ENCODE results near the gene RABGEF1. TPM values are rescaled to one million over a fixed set of nuclear protein-coding genes. Genes with fewer than 3 reads are reported as not detected.
"Not testable (repeated sequence)": the region's sequence is repeated elsewhere in the genome, so short reads cannot be mapped to it uniquely, and the experiment has no call there.

The RABGEF1 gene
- total RNA-seq, result 10 to 100 TPM; 29.8 to 72.1 (median 49.5) TPM

DNA sequence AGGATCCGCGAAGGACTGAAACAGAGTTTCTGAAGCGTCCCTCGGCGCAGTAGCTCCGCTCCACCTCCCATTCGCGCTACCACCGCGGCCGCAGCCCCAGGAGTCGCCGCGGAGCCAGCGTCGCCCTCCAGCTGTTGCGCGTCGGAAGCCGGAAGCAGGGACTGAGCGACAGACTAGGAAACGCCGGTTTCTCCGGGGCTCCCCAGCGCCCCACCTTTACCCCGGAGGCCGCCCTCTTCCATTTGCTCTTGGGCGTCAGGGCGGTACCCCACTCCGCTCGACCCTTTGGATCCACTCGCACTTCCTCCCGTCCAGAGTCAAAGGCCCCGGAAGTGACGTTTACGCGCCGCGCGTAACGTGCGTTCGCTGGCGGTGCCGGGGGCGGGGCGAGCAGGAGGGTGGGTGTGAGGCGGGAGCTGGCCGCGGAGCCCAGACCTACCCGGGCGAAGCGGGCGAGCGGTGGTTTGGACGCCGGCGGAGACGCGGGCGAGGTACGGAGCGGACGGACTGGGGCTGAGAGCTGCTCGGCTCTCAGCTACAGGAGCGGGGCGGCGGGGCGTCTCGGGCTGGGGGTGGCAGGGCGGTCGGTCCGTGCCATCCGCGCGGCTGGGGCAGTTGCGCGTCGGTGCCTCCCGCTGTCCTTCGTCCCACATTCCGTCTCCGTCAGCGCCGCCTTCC, at the start of gene RABGEF1:
TSS of gene RABGEF1 (plus strand) at position 432 of the 678 bp plus-strand sequence. CDS start 31,167 bp downstream, outside the sequence.
- peak; percentile 97 for ATAC-seq (ENCODE audit: low FRiP score)

DNA sequence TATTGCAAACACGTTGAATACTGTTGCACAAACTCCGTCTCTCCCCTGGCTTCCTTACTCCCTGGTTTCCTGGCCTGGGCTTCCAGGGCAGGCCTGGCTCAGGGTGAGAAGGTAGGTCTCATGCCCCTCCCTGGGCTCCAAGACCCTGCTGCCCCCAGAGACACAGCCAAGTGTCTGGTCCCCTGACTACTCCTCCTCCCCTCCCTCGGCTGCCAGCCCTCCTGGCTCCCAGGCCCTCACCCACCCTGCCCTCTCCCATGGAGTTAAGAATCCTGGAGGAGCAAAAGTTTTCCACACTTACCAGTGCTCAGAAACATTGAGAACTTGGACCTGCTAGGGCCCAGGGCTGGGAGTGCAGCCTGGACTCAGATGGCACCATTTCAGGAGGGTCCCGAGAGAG, 47.2 kb upstream of the RABGEF1 start:
- no peak for ATAC-seq (ENCODE audit: low FRiP score)
- TF ChIP-seq, protein P1, sequence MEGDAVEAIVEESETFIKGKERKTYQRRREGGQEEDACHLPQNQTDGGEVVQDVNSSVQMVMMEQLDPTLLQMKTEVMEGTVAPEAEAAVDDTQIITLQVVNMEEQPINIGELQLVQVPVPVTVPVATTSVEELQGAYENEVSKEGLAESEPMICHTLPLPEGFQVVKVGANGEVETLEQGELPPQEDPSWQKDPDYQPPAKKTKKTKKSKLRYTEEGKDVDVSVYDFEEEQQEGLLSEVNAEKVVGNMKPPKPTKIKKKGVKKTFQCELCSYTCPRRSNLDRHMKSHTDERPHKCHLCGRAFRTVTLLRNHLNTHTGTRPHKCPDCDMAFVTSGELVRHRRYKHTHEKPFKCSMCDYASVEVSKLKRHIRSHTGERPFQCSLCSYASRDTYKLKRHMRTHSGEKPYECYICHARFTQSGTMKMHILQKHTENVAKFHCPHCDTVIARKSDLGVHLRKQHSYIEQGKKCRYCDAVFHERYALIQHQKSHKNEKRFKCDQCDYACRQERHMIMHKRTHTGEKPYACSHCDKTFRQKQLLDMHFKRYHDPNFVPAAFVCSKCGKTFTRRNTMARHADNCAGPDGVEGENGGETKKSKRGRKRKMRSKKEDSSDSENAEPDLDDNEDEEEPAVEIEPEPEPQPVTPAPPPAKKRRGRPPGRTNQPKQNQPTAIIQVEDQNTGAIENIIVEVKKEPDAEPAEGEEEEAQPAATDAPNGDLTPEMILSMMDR (IDR thresholded peaks at IDR 0.05), result no peak

More for the DNA sequence above, at the start of gene RABGEF1:
- DNase-seq (ENCODE audit: low spot score), result peak; percentile 97
- TF ChIP-seq, protein P1 (IDR thresholded peaks at IDR 0.05), result no peak

DNA sequence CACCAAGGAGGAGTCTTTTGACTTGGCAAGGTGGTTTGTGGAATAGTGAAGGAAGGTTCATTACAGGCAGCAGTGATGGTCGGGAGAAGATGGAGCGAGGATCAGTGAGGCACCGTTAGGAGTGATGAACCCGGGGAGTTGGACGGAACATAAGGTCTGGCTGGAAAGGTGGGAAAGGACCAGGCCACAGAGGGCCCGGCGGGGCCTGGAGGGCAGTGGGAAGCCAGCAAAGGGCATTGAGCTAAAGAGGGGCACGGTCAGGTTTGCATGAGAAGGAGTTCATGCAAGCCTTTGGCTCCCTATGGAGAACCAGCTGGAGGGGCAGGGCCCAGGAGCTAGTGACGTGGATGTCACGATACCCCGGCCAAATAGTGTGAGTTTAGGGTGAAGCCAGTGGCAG, 46.2 kb upstream of the RABGEF1 start:
- ATAC-seq (ENCODE audit: low FRiP score), result no peak
- TF ChIP-seq, protein P1 (IDR thresholded peaks at IDR 0.05), result no peak
- no peak for DNase-seq (ENCODE audit: low spot score)

More for the DNA sequence above, 47.2 kb upstream of the RABGEF1 start:
- DNase-seq (ENCODE audit: low spot score), result no peak

DNA sequence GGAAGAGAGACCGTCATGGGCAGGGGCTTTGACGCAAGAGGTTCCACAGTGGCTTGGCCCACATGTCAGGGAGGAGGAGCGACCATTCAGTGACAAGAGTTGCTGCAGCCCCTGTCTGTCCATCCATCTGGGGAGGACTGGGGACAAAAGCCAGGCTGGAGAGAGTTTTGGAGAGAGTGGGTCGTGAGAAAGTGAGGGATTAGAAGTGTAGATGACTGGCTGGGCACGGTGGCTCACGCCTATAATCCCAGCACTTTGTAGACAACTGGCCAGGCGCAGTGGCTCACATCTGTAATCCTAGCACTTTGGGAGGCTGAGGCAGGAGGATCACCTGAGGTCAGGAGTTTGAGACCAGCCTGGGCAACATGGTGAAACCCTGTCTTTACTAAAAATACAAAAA, 45.1 kb upstream of the RABGEF1 start:
- DNase-seq (ENCODE audit: low spot score); ATAC-seq (ENCODE audit: low FRiP score): not testable (repeated sequence)

DNA sequence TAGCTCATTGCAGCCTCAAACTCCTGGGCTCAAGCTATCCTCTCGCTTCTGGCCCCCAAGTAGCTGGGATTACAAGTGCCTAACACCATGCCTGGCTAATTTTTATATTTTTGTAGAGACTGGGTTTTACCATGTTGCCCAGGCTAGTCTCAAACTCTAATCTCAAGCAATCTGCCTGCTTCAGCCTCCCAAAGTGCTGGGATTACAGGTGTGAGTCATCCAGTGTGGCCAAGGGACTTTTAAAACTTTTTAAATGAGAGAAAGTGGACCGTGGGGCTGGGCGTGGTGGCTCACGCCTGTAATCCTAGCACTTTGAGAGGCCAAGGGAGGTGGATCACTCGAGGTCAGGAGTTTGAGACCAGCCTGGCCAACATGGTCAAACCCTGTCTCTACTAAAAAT, 44.4 kb upstream of the RABGEF1 start:
- ATAC-seq (ENCODE audit: low FRiP score); DNase-seq (ENCODE audit: low spot score): not testable (repeated sequence)

DNA sequence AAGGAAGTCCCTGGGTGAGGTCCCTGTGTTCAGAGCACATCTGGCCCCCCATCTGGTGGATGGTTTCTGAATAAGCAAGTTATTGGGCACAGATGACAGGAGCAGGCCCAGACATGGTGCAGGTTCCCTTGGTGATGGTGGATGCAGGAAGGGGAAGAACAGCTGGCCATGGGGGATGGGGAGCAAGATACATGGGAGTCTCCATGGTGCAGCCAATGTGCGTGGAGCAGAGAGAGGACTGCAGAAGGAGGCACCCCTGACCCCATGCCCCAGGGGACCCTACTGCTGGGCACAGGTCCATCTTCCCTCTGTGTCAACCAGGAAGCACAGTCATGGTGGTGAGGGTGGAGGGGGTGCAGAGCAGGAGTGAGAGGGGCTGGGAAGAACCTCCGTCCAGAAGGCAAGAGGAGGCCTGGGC, 43.8 kb upstream of the RABGEF1 start:
- no peak for DNase-seq (ENCODE audit: low spot score)
- ATAC-seq (ENCODE audit: low FRiP score), result no peak
- TF ChIP-seq, protein P1 (IDR thresholded peaks at IDR 0.05), result no peak

DNA sequence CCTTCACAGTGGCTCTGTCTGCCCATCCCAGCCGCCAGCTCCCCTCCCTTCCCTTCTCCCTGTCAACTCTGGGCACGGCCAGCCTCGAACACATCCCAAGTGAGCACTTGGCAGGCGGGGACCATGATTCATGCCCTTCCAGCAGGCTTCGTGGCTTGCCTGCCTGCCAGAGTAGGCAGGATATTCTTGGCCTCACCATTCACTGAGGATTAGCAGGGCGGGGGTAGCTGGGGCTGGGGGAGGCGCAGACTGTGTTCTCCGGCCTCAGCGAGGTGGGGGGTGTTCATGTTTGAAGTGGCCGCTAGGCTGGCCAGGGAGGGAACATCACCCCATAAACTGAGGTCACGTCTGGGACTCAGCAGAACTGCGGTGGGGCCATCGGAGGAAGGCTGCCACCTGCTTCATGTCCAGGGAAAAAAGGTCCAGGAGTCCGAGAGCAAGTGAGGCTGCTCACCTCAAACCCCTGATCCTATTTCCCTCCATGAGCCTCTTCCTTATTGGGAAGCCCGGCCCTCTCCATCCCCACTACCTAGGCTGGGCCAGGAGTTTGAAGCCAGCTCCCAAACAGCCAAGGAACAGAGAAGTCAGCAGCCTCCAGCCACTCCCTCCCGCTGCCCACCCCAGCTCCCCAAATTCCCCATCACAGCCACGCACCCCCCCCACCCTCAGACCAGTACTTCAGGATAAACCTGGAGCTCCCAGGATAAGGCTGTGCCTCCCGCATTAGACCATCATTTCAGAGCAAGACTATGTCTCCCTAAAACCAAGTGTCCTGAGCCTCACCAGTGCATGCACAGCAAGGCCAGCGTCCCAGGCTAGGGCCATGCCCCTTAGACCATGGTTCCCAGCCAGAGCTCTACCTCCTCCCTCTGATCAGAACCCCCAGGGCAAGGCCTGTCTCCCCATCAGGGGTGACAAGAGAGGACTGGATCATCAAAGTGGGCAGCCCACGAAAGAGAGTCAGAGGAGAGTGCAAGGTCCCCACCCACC, 42.8 kb upstream of the RABGEF1 start:
- ATAC-seq (ENCODE audit: low FRiP score), result no peak
- DNase-seq (ENCODE audit: low spot score), result no peak
- TF ChIP-seq, protein P1 (IDR thresholded peaks at IDR 0.05), result no peak
